ENCODE data around the gene RNF208.

RNF208 gene

DNA sequence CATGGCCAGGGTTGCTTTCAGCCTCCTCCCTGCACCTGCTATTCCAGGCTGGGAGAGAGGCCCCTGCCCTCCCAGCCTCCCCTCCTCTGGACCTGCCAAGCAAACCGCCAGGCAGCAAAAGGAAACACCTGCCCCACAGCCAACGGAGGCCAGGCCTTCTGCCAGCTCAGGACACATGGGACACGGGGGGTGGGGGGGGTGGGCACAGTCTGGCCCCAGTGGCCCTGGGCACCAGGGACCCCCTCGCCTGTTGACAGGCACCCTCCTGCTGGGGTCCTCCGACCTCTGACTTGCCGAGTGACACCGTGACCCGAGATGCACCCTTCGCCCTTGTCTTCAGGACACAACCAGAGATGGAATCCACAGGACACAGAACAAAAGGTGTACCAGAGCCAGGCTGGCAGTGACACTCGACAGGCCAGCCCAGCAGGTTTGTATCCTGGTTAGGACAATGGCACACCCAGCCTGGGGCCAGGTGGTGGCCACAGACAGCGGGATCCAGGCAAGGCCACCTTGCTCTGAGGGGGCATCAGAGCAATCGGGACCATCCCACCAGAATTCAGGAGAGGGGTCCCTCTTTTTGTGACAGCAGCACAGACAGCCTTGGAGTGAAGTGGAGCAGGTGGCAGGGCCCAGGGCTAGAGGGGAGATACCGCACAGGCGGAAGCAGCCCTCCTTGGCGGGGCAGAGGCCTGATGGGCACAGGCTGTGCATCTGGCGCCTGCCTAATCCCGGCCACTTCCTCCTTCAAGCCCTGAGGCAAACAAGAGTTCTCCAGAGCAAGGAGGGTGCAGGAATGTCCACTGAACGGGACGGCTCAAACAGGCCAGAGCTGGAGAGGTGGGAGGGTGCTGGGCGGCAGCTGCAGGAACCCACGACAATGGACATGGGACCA lies 48.9 kb downstream of the RNF208 start:
- no peak for DNase-seq

DNA sequence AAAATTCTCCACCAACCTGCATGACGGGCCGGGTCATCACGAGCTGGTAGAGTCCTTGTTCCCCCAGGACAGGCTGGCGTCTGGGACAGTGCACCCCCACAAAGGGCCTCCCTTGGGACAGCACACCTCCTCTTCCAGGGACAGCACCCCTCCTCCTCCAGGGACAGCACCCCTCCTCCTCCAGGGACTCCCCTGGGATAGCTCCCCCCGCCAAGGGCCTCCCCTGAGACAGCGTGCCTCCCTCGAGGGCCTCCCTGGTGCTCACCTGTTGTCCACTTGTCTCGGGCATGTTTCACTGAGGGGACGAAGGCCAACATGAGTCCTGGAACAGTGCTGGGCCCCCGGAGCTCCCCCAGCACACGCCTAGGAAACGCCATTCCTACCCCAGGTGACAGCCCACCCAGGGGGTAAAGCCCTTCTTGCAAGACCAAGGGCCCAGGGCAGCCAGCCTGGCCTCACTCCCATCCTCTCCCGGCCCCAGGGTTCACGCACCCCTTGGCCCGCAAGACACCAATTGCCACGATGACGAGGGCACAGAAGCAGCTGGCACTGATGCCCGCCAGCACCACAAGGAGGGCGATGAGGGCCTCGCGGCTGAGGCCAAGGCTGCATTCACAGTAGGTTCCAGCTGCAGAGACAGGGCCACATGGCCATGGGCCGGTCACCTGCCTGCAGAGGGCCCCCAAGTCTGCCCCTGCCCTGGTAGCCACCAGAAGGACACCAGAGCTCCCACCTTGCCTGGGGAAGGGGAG lies 50.7 kb downstream of the RNF208 start:
- no peak for DNase-seq

DNA sequence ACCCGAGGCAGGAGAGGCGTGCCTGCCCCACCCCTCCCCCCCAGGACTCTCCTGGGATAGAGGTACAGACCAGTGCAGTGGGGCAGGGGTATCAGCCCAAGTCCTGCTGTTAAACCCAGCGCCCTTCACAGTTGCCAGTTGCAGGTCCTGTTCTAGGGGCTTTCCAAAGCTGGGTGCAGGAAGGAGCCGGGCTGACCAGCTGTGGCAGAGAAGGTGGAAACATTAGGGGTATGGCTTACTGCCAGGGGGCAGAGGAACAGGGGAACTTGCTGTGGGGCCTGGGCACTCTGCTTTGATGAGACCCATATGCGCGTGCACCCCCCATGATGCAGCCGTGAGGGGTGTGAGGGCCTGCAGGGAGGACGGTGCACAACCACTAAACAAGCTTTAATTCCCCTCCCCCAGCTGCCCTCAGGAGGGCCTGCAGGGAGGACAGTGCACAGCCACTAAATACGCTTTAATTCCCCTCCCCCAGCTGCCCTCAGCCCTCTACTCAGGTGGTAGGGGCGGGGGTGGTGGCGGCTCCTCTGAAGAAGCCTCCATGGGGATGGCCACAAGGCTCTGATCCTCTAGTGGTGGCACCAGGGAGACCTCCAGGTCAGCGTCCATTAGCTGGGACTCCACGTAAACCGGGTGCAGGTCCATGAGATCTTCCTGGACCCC lies 51.4 kb downstream of the RNF208 start:
- no peak for DNase-seq

Data from activated CD4-positive, alpha-beta T cell treated with anti-CD3 and anti-CD28 coated beads for 1 hour (primary cell).